Upper lobe of right lung (tissue), 1 donor: ENCODE measurements around the gene SNAP47. TPM values are rescaled to one million over a fixed set of nuclear protein-coding genes. Genes with fewer than 3 reads are reported as not detected.

Experiments
- ATAC-seq: fragments of 200-7000 bp; cut with Tn5 transposase; one replicate; pipeline ENCODE4 v1.9.1; 2020; ENCODE audit warnings: mild to moderate bottlenecking, moderate library complexity
- DNase-seq: peaks from one replicate; pipeline ENCODE4 v3.0.0-alpha.2; 2020
- H3K27ac ChIP-seq: fragments of 200-600 bp; one replicate; pipeline ENCODE4 v1.8.0; 2022
- H3K27me3 ChIP-seq: fragments of 200-600 bp; one replicate; pipeline ENCODE4 v1.8.0; 2022; ENCODE audit warnings: mild to moderate bottlenecking
- H3K36me3 ChIP-seq: fragments of 200-600 bp; one replicate; pipeline ENCODE4 v1.8.0; 2022
- H3K4me1 ChIP-seq: fragments of 200-600 bp; one replicate; pipeline ENCODE4 v1.8.0; 2022
- H3K4me3 ChIP-seq: fragments of 200-600 bp; one replicate; pipeline ENCODE4 v1.8.0; 2022; ENCODE audit warnings: mild to moderate bottlenecking
- H3K9me3 ChIP-seq: fragments of 200-600 bp; one replicate; pipeline ENCODE4 v1.8.0; 2022
- intact Hi-C: fragments of 100-400 bp; cut with DNase I; formaldehyde crosslinking; loops from one replicate; pipeline ENCODE4 v1.11.0; 2022
- total RNA-seq: library from RNA; stranded (reverse); fragmentation: NEBNext Ultra II Directional; extraction: Animal tissue kit (Norgen Biotek cat#: 25700); gene quantifications from one replicate; pipeline ENCODE4 v1.2.1, GENCODE V29; 2021
- TF ChIP-seq, protein P1 (sequence below): fragments of 200-600 bp; IDR thresholded peaks from one replicate; pipeline ENCODE4 v1.8.0; 2022; ENCODE audit warnings: antibody characterized with exemption
- donor health status: DM: no; HTN: yes; CAD: no; lungs with severe emphysema.

Gene SNAP47
- total RNA-seq, 1 donor from 2014 or later, result 27.7 TPM

GRCh38 chr1:227766015-227766634 lies 30.9 kb downstream of the SNAP47 start:
- no peak overlapping the region for H3K4me3 ChIP-seq
- DNase-seq, result no peak
- peak; percentile 50 for ATAC-seq
- H3K9me3 ChIP-seq, result no peaks in the 10 kb centered on the region
- intact Hi-C loops, result no loop called here
- H3K36me3 ChIP-seq, result peaks cover 12% of the 10 kb centered on the region
- TF ChIP-seq, protein P1, sequence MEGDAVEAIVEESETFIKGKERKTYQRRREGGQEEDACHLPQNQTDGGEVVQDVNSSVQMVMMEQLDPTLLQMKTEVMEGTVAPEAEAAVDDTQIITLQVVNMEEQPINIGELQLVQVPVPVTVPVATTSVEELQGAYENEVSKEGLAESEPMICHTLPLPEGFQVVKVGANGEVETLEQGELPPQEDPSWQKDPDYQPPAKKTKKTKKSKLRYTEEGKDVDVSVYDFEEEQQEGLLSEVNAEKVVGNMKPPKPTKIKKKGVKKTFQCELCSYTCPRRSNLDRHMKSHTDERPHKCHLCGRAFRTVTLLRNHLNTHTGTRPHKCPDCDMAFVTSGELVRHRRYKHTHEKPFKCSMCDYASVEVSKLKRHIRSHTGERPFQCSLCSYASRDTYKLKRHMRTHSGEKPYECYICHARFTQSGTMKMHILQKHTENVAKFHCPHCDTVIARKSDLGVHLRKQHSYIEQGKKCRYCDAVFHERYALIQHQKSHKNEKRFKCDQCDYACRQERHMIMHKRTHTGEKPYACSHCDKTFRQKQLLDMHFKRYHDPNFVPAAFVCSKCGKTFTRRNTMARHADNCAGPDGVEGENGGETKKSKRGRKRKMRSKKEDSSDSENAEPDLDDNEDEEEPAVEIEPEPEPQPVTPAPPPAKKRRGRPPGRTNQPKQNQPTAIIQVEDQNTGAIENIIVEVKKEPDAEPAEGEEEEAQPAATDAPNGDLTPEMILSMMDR, result no peak
- H3K4me1 ChIP-seq, result peaks cover 22% of the 10 kb centered on the region
- no peak overlapping the region for H3K27ac ChIP-seq
- no peaks in the 10 kb centered on the region for H3K27me3 ChIP-seq

DNA sequence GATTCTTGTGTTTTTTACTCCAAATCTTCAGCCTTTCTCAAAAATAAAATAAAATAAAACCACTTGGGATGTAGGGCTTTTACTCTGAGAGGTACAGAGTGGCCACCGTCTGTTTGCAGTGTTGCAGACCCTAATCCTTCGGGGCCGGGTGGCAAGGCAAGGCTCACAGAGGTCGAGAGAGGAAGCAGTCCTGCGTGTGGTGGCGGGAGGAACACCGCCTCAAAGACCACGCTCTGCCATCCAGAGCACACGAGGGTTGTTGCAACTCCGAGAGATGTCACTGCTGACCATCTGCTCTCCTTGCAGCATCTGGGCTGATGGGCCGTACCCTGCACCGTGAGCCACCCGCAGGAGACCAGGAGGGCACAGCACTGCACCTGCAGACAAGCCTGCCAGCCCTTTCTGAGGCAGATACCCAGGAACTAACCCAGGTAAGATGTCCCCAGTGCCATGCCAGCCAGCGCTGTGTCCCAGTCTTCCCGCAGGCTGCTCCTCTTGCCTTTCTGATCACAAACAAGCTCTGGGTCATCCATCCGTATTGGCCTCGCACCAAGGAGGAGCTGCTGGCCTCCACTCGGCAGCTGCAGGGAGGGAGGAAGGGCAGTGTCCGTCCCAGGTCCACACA lies 31.5 kb downstream of the SNAP47 start:
- H3K27ac ChIP-seq, result peak overlapping the region; percentile 13

DNA sequence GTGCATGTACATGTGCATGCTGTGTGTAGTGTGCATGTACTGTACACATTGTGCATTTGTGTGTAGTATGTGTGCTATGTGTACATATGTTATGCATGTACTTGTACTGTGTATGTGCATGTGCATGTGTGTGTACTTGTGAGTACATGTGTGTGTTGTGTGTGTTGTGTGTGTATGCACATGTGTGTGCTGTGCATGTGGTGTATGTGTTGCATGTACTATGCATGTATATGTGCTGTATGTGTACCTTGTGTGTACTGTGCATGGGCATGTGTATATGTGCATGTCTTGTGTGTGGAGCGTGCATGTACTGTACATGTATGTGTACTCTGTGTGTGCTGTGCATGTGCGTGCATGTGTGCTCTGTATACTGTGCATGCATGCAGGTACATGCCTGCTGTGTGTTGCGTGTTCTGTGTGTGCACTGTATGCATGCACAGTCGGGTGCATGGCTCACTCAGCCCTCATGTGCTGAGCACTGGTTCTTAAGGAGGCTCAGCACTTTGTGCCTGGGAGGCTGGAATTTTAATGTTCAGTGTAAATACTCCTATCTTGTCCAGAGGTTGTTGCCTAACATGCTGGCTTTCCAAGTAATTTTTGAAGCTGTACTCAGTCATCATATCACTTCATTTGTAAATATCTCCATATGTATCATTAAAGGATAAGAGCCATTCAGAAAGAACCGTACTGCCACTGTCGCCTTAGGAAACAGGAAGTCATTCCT lies 32.3 kb downstream of the SNAP47 start:
- Histone ChIP-seq H3K4me3 (no peak overlapping the region), H3K27ac (no peak overlapping the region), H3K27me3 (no peaks in the 10 kb centered on the region), H3K9me3 (no peaks in the 10 kb centered on the region), H3K4me1 (peaks cover 13% of the 10 kb centered on the region), H3K36me3 (peaks cover 7% of the 10 kb centered on the region)
- no peak for ATAC-seq
- peak; percentile 31 for DNase-seq
- intact Hi-C loops, result no loop called here
- TF ChIP-seq, protein P1, result no peak

More for the DNA sequence above, 31.5 kb downstream of the SNAP47 start:
- Histone ChIP-seq H3K27me3 (no peaks in the 10 kb centered on the region), H3K9me3 (no peaks in the 10 kb centered on the region), H3K36me3 (peaks cover 11% of the 10 kb centered on the region), H3K4me3 (no peak overlapping the region), H3K4me1 (peaks cover 21% of the 10 kb centered on the region)
- ATAC-seq (no peak), DNase-seq (peak; percentile 52)
- intact Hi-C loops, result no loop called here
- TF ChIP-seq, protein P1, result no peak

DNA sequence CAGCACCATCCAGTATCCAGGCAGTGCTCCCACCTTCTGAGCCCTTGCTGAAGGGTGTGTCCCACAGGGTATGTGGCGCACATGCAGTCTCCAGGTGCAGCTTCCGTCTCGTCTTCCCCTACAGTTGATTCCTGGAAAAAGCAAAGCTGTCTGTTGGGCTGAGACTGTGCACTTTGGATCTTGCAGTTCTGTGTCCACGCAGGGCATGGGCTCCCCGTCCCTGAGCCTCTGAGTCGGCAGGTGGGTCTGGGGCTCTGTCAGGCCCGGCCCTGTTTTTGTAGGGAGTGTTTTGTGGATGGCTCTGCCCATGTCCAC lies 32.8 kb downstream of the SNAP47 start:
- TF ChIP-seq, protein P1, result no peak
- peak; percentile 22 for DNase-seq
- intact Hi-C loops, result no loop called here
- peaks cover 8% of the 10 kb centered on the region for H3K4me1 ChIP-seq
- no peak overlapping the region for H3K4me3 ChIP-seq
- H3K9me3 ChIP-seq, result no peaks in the 10 kb centered on the region
- no peaks in the 10 kb centered on the region for H3K27me3 ChIP-seq
- H3K36me3 ChIP-seq, result peaks cover 7% of the 10 kb centered on the region
- ATAC-seq, result peak; percentile 11
- no peak overlapping the region for H3K27ac ChIP-seq

- TF ChIP-seq, protein P1, result no peak
- H3K4me1 ChIP-seq, result peaks cover 3% of the 10 kb centered on the region
- H3K27me3 ChIP-seq, result no peaks in the 10 kb centered on the region
- intact Hi-C loops, result no loop called here
- no peak overlapping the region for H3K27ac ChIP-seq
- H3K36me3 ChIP-seq, result peaks cover 7% of the 10 kb centered on the region
- ATAC-seq, result no peak
- no peak overlapping the region for H3K4me3 ChIP-seq
- DNase-seq, result peak; percentile 46
- H3K9me3 ChIP-seq, result no peaks in the 10 kb centered on the region
Observed at GRCh38 chr1:227768640-227769039, 33.4 kb downstream of the SNAP47 start.
